HFFc6 (cell line): ENCODE data around the gene NMRK2. TPM values are rescaled to one million over a fixed set of nuclear protein-coding genes. Genes with fewer than 3 reads are reported as not detected.

ENCODE experiments used
- DNase-seq: peaks from one replicate; pipeline ENCODE4 v3.0.0-alpha.2; 2018
- H3K27ac Mint-ChIP-seq: 2 replicates; pipeline ENCODE4 v1.8.0; 2020; ENCODE audit warnings: mild to moderate bottlenecking, mixed read lengths
- H3K27me3 Mint-ChIP-seq: 2 replicates; pipeline ENCODE4 v1.8.0; 2021; ENCODE audit warnings: mild to moderate bottlenecking, moderate library complexity, mixed read lengths; ENCODE audit not compliant: insufficient read depth
- H3K36me3 Mint-ChIP-seq: 2 replicates; pipeline ENCODE4 v1.8.0; 2021; ENCODE audit warnings: low read depth, mixed read lengths
- H3K4me1 Mint-ChIP-seq: 2 replicates; pipeline ENCODE4 v1.8.0; 2020; ENCODE audit warnings: low read depth, mixed read lengths
- H3K4me3 Mint-ChIP-seq: 2 replicates; pipeline ENCODE4 v1.8.0; 2020; ENCODE audit warnings: mild to moderate bottlenecking, moderate library complexity, mixed read lengths
- H3K9me3 Mint-ChIP-seq: 2 replicates; pipeline ENCODE4 v1.8.0; 2020; ENCODE audit warnings: mild to moderate bottlenecking, mixed read lengths
- total RNA-seq, 6 experiments: library from RNA; stranded (reverse); fragmentation: NEBNext Ultra II Directional; extraction: Animal tissue kit (Norgen Biotek cat#: 25700); gene quantifications; 2 replicates in 1 of 6; 3 replicates in 5 of 6; pipeline ENCODE4 v1.2.3, GENCODE V29; 2021
- TF ChIP-seq, protein P1 (sequence below): fragments of 200-600 bp; sonication (generic); IDR thresholded peaks from 2 replicates; pipeline ENCODE4 v1.5.0; 2021; ENCODE audit warnings: antibody characterized with exemption, mild to moderate bottlenecking

NMRK2 gene
- total RNA-seq, 6 experiments from 2014 or later = not detected

GRCh38 chr19:3898426-3898825 lies 34.4 kb upstream of the NMRK2 start:
- DNase-seq = no peak
- Mint-ChIP-seq H3K9me3 (0 out of 2 replicates have a peak, but pooled peaks cover 3% of the 10 kb centered on the region), H3K4me1 (no peaks in the 10 kb centered on the region), H3K27ac (no peak overlapping the region), H3K4me3 (no peak overlapping the region), H3K36me3 (no peaks in the 10 kb centered on the region), H3K27me3 (peaks cover 29% of the 10 kb centered on the region)
- TF ChIP-seq, protein P1, sequence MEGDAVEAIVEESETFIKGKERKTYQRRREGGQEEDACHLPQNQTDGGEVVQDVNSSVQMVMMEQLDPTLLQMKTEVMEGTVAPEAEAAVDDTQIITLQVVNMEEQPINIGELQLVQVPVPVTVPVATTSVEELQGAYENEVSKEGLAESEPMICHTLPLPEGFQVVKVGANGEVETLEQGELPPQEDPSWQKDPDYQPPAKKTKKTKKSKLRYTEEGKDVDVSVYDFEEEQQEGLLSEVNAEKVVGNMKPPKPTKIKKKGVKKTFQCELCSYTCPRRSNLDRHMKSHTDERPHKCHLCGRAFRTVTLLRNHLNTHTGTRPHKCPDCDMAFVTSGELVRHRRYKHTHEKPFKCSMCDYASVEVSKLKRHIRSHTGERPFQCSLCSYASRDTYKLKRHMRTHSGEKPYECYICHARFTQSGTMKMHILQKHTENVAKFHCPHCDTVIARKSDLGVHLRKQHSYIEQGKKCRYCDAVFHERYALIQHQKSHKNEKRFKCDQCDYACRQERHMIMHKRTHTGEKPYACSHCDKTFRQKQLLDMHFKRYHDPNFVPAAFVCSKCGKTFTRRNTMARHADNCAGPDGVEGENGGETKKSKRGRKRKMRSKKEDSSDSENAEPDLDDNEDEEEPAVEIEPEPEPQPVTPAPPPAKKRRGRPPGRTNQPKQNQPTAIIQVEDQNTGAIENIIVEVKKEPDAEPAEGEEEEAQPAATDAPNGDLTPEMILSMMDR = no peak

DNA sequence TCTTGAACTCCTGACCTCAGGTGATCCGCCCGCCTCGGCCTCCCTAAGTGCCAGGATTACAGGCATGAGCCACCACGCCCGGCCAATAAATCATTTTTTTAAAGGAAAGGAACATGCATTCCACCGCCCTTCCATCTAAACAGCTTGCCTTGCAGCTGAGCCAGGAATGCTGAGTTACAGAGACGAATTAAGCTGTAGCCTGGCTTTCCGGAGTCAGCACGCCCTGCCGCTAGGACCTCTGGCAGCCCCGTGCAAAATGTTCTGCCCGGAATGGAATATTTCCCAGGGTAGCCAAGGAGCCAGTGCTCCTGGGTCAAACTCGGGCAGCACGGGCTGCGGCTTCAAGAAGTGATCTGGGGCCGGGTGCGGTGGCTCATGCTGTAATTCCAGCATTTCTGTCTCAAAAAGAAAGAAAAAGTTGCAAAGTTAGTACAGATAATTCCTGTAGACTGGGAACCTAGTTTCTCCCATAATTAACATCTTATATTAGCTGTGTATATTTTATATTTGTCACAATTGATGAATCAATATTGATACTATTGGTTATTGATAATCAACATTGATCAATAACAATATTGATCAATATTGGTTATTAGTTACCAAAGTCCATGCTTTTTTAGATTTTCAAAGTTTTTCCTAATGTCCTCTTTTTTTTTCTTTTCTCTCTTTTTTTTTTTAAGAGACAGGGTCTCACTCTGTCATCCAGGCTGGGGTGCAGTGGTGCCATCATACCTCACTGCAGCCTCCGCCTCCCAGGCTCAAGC lies 33.2 kb upstream of the NMRK2 start:
- Mint-ChIP-seq H3K4me3 (no peak overlapping the region), H3K36me3 (no peaks in the 10 kb centered on the region), H3K9me3 (0 out of 2 replicates have a peak, but pooled peaks cover 3% of the 10 kb centered on the region), H3K27ac (no peak overlapping the region), H3K4me1 (no peaks in the 10 kb centered on the region), H3K27me3 (peaks cover 34% of the 10 kb centered on the region)
- TF ChIP-seq, protein P1 = no peak
- no peak for DNase-seq

- TF ChIP-seq, protein P1 = no peak
- Mint-ChIP-seq H3K4me3 (no peak overlapping the region), H3K27ac (no peak overlapping the region), H3K36me3 (no peaks in the 10 kb centered on the region), H3K27me3 (peaks cover 31% of the 10 kb centered on the region), H3K9me3 (0 out of 2 replicates have a peak, but pooled peaks cover 3% of the 10 kb centered on the region), H3K4me1 (no peaks in the 10 kb centered on the region)
- DNase-seq = no peak
Measured at GRCh38 chr19:3902317-3902973, 30.4 kb upstream of the NMRK2 start.

DNA sequence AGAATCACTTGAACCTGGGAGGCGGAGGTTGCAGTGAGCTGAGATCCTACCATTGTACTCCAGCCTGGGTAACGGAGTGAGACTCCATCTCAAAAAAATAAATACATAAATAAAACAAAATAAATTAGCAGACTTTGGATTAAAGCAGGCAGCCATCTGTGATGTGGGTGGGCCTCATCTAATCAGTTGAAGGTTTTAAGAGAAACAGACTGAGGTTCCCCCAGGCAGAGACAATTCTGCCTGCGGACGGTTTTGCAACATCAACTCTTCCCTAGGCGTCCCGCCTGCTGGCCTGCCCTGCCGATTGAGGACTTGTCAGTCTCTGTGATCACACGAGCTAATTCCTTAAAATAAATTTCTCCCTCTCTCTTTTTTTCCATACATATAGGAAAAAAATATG lies 28.6 kb upstream of the NMRK2 start:
- H3K27ac Mint-ChIP-seq = no peak overlapping the region
- DNase-seq = no peak
- no peaks in the 10 kb centered on the region for H3K36me3 Mint-ChIP-seq
- no peak overlapping the region for H3K4me3 Mint-ChIP-seq
- peaks cover 30% of the 10 kb centered on the region for H3K27me3 Mint-ChIP-seq
- H3K9me3 Mint-ChIP-seq = peaks cover 2% of the 10 kb centered on the region; the same call in 1 of the 2 replicates
- H3K4me1 Mint-ChIP-seq = no peaks in the 10 kb centered on the region
- TF ChIP-seq, protein P1 = no peak

DNA sequence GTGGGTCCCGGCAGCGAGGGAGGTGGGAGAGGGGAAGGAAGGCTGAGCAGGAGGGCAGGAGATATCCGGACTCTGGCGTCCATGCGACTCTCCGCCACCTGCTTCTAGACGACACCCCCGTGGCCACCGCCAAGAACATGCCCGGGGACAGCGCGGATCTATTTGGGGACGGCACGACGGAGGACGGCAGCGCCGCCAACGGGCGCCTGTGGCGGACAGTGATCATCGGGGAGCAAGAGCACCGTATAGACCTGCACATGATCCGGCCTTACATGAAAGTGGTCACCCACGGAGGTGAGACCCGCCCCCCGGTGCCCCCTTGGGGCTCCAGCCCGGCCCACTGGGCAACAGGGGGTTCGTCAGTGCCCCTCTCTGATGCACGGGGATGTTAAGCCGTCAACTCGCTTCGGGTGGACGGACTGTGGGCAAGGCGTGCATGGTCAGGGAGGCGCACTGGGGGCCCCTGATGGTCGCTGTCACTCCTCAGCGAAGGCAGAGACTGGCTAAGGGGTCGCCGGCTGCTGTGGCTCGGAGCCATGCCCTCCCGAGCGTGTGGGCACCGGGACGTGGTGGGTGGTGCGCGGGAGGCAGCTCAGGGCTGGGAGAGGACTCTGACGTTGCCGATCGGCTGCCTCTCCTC lies 25.1 kb upstream of the NMRK2 start:
- Mint-ChIP-seq H3K4me1 (no peaks in the 10 kb centered on the region), H3K27ac (no peak overlapping the region), H3K9me3 (peaks cover 14% of the 10 kb centered on the region), H3K4me3 (no peak overlapping the region), H3K27me3 (peaks cover 17% of the 10 kb centered on the region), H3K36me3 (no peaks in the 10 kb centered on the region)
- TF ChIP-seq, protein P1 = no peak
- no peak for DNase-seq
